ENCODE measurements around the gene NAAA.

GRCh38 chr4:75935628-75936027 is 5.2 kb downstream of the NAAA start:
- TF ChIP-seq SREBF2 (IDR thresholded peaks at IDR 0.05) (no peak), RFX5 (IDR thresholded peaks at IDR 0.05) (no peak), NR3C1 (IDR thresholded peaks at IDR 0.05) (no peak), POLR2A (IDR thresholded peaks at IDR 0.05; ENCODE audit: low read length) (no peak), CTCF (IDR thresholded peaks at IDR 0.05) (no peak), ESRRA (IDR thresholded peaks at IDR 0.05; ENCODE audit: borderline replicate concordance, low read length) (no peak), USF2 (IDR thresholded peaks at IDR 0.05) (no peak), RNF2 (IDR thresholded peaks at IDR 0.05; ENCODE audit: borderline replicate concordance, low read depth) (no peak), KDM5A (IDR thresholded peaks at IDR 0.05) (no peak), JUNB (IDR thresholded peaks at IDR 0.05) (no peak), BHLHE40 (IDR thresholded peaks at IDR 0.05; ENCODE audit: low read depth, low read length) (no peak), MAX (IDR thresholded peaks at IDR 0.05) (no peak), ELK1 (IDR thresholded peaks at IDR 0.05; ENCODE audit: low read depth, low read length) (no peak), MAZ (IDR thresholded peaks at IDR 0.05; ENCODE audit: borderline replicate concordance, low read depth, low read length) (no peak)

Measured in A549 (cell line).